GM18526 (cell line): ENCODE measurements around the gene CXCL3.

Experiments
- POLR2A ChIP-seq: IDR thresholded peaks from 3 replicates; pipeline ENCODE4 v1.6.1; 2011; ENCODE audit not compliant: insufficient read length; ENCODE audit errors: extremely low read depth

The CXCL3 gene

DNA sequence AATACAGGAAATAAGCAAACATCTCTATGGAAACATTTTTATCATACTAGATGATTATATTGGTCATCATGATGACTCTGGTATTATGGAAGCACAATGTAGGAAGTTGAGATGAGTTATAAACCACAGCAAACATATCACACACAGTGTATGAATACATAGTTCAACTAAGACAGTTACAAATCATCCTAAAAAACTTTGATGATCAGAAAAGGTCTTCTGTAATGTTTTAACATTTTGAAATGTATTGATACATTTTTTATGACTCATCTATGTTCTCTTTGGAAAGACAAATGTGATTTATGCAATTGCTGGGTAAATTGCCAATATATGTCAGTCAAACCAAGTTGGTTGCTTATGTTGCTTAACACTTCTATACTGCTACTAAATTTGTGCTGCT lies 4.8 kb downstream of the CXCL3 start:
- TF ChIP-seq POLR2A, result no peak

DNA sequence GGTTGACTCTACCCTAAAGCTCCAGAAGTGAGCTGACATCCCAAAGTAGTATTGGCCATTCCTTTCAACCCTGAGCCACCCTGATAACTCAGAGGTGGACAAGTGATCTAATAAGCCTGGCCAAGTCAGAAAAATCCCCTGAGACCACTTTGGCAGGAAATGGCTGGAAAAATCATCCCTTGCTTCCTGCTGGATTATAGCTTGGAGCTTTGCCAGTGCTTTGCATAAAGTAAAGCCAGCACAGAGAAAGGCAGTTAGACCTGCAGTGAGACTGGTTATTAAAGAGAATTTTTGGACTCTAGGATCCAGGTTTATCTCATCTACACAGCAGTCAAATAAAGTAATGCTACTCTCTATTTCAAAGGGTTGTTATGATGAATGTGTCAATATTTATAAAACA lies 6.4 kb downstream of the CXCL3 start:
- no peak for TF ChIP-seq POLR2A

DNA sequence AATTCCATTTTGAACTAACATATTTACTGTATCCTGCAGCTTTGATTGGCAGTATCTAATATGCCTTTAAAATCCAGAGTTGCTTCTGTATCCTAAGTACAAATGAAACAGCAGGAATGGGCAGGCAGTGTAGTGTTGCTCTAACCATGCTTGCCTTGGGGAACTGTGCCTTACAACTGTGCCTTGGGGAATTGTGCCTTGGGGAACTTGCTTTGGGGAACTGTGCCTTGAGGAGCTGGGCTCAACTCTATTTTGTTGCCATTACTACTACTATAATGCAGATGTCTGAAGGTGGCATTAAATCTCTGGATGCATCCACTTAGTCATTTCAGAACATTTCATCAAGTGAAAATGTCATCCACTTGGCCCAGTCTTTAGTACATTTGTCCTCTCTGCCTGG lies 6.9 kb downstream of the CXCL3 start:
- no peak for TF ChIP-seq POLR2A

DNA sequence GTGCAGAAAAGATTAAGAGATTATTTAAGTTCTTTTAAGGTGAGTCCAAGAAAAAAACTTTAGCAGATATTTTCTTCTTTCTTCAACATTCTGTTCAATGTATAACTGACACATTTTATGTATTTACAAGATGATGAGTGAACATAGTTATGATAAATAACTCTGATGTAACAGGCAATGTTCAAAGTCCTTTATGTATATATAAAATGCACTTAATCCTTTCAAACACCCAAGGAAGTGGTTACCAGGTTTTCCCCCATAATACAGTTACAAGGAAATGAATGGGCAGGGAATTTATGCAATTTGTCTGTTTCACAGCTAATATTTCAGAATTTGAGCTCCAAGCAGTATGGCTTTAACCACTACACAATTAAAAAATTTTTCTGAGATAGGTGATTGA lies 8.2 kb downstream of the CXCL3 start:
- no peak for TF ChIP-seq POLR2A

DNA sequence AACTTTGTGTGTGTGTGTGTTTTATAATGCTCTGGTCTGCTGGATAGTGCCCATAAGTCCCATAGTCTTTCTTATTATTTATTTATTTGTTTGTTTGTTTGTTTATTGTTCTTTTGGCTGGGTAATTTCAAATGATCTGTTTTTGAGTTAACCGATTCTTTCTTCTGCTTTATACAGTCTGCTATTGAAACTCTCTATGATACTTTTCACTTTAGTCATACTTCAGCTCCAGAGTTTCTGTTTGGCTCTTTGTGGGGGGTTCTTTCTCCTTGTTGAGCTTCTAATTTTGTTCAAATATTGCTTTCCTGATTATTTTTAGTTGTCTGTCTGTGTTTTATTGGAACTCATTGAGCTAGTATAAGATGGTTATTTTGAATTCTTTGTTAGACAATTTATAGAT lies 10.0 kb downstream of the CXCL3 start:
- TF ChIP-seq POLR2A, result no peak

DNA sequence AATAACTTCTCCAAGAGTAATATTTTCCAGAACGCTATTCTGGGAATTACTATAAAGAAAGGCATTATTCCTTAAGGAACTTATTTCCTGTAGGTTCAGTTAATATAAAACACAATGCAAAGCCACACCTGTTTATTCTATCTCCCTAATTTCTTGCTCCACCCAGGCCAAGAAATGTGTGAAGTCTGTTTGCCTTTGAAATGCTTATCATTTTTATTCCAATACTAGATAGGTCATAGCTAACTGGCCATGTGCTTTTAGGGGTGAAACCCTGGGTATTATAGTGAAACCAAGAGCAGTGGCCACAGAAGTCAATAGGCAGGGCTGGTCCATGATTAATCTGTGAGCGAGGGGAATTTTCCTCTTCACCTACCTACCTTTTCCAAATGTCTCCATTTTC lies 14.8 kb downstream of the CXCL3 start:
- TF ChIP-seq POLR2A, result no peak

DNA sequence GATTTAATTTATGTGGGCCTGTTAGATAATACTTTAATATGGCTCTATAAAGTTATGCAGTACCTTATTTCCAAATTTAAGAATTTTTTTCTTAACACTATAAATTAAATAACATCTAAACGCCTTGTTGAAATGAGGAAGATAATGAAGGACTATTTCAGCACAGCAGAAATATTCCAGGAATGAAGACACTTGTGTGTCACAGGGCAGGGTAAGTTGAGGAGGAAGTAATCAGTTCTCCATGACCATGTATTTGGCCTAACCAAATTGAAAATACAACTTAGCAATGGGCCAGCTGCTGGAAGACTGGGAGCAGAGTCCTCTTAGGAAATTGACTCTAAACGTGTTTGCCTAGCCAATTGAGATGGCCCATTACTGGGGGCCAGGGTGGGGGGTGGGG lies 16.9 kb downstream of the CXCL3 start:
- no peak for TF ChIP-seq POLR2A

DNA sequence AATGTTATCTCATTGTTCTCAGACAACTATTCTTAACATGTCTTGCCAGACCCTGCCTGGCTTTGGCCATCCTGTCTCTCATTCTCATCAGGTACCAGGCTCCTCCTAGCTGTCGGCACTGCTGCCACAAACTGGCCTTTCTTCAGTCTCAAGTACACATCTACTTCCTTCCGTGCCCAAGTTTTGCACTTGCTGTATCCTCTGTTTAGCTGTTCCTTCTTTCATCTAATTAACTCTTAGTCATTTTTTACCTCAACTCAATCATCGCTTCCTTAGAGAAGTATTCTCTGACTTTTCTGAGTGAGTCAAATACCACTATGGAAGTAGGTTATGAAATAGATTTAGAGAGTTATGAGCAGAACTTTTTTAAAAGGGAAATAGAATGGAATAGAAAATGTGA lies 19.7 kb downstream of the CXCL3 start:
- TF ChIP-seq POLR2A, result no peak

DNA sequence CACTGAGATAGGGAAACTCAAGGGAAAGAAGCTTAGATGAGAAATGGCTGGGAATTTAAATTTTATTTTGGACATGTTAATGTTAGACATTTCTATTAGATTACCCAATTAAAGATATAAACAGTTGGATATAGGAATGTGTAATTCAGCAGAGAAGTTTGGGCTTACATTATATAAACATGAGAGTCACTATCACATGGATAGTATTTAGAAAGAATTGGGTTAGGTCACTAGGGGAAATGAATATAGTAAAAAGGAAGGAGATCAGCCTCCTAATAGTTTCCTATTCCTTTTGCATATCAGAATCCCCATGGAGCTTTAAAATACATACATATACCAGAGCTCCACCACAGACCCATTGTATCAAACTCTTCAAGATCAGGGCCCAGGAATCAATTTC lies 20.4 kb downstream of the CXCL3 start:
- TF ChIP-seq POLR2A, result no peak

DNA sequence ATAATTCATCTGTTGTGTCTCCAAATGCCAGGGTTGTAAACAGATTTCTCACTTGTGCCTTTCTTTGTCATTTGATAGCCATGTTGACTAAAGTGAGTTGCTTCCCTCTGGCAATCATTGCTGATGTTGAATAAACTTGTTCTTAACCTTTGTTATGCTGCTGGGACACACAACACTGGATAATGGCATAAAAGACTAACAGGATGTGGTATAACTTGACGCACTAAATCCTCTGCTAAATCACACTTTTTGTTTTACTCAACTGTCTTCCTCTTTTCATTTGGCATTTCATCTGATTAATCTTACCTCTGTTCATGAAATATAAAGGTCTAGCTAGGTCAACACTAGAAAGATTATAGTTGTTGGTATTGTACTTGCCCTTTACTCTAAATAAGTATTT lies 22.4 kb downstream of the CXCL3 start:
- no peak for TF ChIP-seq POLR2A

DNA sequence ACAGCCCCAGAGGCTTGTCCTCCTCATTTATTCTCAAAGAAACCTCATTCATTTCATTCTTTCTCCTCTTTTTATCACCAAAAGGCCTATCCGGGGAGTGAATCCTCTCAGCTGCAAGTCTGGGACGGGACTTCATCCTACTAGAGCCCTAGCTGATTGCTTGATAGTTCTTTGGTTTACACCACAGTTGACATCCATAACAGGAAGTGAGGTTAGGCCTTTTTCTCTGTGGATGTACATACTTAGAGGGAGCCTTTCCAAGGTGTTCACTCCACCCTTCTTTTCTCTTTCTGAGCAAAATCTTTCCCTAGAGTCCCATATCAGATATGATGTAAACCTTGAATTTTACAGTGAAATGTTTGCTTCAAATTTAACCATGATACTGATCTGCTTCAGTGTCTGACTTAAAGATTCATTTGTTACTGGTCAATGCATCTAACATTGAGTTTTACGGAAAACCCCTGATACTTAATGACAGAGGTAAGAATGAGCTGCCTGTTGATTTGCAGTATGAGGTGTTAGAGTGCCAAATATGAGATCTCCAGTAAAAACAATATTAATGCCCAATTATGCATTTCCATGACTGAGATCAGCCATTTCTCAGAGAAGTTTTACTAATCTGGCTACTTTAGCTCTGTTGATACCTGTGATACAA lies 23.2 kb downstream of the CXCL3 start:
- TF ChIP-seq POLR2A, result no peak

DNA sequence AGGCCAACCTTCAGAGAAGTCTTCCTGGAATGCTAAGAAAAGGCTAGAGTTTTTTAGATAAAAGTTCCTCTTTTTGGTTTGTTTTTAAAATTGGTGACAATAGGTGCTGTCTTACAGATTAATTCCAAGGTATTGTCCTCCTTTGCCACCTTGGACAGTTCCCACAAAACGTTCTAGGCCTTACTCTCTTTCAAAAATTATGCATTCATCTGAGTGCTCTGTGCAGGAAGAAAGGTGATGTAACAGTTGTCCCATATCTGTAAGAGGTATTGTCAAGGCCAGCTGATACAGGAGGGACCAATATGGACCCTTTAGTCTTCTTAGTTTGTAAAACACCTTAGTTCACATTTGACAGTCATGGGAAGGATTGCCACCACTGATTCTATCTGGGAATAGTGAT lies 24.2 kb downstream of the CXCL3 start:
- no peak for TF ChIP-seq POLR2A

DNA sequence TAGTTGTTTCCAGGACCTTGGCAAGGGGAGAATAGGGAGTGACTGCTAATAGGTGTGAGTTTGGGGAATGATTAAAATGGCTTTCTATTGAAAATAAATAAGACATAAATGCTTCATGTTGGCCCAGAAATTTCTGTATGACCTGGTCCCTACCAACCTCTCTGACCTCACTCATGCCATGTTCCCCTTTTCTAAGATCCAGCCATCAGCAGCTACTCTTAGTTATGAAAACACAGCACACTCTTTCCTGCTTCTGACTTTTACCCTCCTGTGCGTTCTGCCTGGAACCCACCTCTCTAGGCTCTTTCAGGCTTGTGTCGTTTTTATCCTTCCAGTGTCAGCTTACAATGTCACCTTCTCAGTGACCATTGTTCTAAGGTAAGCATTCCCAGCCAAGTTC lies 25.2 kb downstream of the CXCL3 start:
- TF ChIP-seq POLR2A, result no peak

DNA sequence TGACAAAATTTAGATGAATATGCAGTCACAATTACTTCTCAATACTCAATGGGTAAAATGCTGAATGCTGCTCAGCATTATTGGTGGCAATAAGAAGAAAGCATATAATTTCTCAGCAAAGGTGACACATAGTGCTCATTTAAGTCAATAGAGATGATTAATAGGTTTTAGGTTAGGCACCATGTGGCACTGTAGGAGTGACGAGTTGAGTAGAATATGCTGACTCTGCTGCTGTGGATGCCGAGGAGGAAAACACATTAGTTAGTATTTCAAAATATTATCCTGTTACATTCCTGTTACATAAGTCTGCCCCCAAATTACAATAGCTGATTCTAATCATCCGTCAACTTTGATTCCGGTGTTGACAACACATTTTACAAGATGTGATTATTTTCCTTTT lies 26.4 kb downstream of the CXCL3 start:
- TF ChIP-seq POLR2A, result no peak

DNA sequence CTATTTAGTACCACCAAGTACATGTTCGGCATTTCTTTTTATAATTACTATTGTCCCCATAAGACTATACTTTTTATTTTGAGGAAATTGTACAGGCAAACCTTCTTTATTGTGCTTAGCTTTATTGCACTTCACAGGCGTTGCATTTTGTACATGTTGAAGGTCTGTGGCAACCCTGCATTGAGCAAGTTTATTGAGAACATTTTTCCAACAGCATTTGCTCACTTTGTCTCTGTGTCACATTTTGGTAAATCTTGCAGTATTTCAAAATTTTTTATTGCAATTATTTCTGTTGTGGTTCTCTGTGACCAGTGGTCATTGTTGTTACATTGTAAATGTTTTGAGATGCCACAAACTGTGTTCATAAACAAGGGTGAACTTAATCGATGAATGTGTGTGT lies 29.2 kb downstream of the CXCL3 start:
- no peak for TF ChIP-seq POLR2A

DNA sequence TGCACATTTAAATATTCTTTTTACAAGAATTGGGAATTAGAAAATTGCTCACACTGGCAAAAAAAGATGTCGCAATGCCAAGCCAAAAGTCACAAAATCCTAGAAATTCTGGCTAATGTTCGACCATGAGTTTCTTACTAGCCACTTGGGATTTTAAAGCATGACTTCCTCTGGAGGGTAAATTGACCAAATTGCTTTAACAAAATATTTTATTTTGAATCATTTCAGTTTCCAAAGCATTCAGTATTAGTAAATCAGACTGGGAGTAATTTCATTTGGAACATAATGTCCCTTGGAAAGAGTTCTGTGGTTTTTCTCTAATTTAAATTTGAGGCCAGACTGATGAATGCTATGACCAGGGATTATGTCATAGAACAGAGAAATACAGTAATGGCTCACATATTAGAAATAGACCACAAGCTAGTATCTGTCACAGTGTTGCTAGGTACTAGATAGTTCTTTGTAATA lies 32.4 kb downstream of the CXCL3 start:
- no peak for TF ChIP-seq POLR2A

DNA sequence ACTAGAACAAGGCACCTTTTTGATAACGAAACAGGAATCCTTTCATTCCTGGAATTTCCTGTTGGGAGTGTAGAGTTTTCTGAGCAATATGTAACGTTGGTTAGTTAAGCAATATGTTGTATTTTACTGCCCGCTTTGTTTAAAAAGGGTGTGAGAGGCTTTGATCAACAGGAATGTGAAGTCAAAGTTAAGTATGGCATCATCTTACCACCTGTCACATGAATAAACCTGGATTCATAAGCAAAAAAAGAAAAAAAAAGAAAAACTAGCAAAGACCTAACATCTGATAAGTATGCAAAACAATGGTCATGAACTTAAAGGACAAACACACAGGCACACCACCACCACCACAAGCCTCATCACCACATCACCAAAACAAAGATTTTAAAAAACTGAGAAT lies 33.0 kb downstream of the CXCL3 start:
- TF ChIP-seq POLR2A, result no peak
